H9 (cell line): Measurements from ENCODE around the gene GLRX2. TPM values are rescaled to one million over a fixed set of nuclear protein-coding genes. Genes with fewer than 3 reads are reported as not detected.

ENCODE experiments used
- DNase-seq: peaks from one replicate; pipeline ENCODE4 v3.0.0-alpha.2; 2017
- H2AFZ ChIP-seq: one replicate; pipeline ENCODE4 v1.6.1; 2013; ENCODE audit warnings: mild to moderate bottlenecking, low read length, control low read depth, moderate library complexity
- H2AK5ac ChIP-seq: 2 replicates; pipeline ENCODE4 v1.6.1; 2013; ENCODE audit warnings: low read length, control low read depth, mixed read lengths; ENCODE audit not compliant: insufficient read length
- H2BK120ac ChIP-seq: one replicate; pipeline ENCODE4 v1.6.1; 2013; ENCODE audit warnings: low read depth, mild to moderate bottlenecking, low read length, control low read depth, inconsistent platforms; ENCODE audit not compliant: poor library complexity, severe bottlenecking
- H2BK12ac ChIP-seq: 2 replicates; pipeline ENCODE4 v1.6.1; 2013; ENCODE audit warnings: low read length, control low read depth, mixed read lengths, low read depth; ENCODE audit not compliant: insufficient read length
- H2BK15ac ChIP-seq: 2 replicates; pipeline ENCODE4 v1.6.1; 2013; ENCODE audit warnings: low read depth, low read length, control low read depth
- H2BK20ac ChIP-seq: one replicate; pipeline ENCODE4 v1.6.1; 2013; ENCODE audit warnings: low read depth, mild to moderate bottlenecking, low read length, control low read depth, inconsistent platforms; ENCODE audit not compliant: poor library complexity, severe bottlenecking
- H2BK5ac ChIP-seq: 2 replicates; pipeline ENCODE4 v1.6.1; 2013; ENCODE audit warnings: low read length, control low read depth, mixed read lengths; ENCODE audit not compliant: insufficient read length
- H3K14ac ChIP-seq: 2 replicates; pipeline ENCODE4 v1.6.1; 2013; ENCODE audit warnings: low read length, control low read depth; ENCODE audit not compliant: insufficient read depth
- H3K18ac ChIP-seq: 2 replicates; pipeline ENCODE4 v1.6.1; 2013; ENCODE audit warnings: low read depth, mild to moderate bottlenecking, mixed read lengths, low read length, control low read depth; ENCODE audit not compliant: insufficient read length
- H3K23ac ChIP-seq: 2 replicates; pipeline ENCODE4 v1.6.1; 2013; ENCODE audit warnings: low read length, control low read depth, mixed read lengths, low read depth; ENCODE audit not compliant: insufficient read length
- H3K23me2 ChIP-seq: 2 replicates; pipeline ENCODE4 v1.6.1; 2013; ENCODE audit warnings: low read depth, mild to moderate bottlenecking, mixed read lengths, low read length, control low read depth; ENCODE audit not compliant: insufficient read length, poor library complexity, severe bottlenecking
- H3K27ac ChIP-seq: 2 replicates; pipeline ENCODE4 v1.5.1; 2013; ENCODE audit warnings: low read length, control low read depth, mixed read lengths, low read depth; ENCODE audit not compliant: insufficient read length
- H3K27me3 ChIP-seq: 2 replicates; pipeline ENCODE4 v1.6.1; 2013; ENCODE audit warnings: low read length, control low read depth, inconsistent platforms; ENCODE audit not compliant: insufficient read depth
- H3K4ac ChIP-seq: 2 replicates; pipeline ENCODE4 v1.6.1; 2013; ENCODE audit warnings: low read depth, mild to moderate bottlenecking, control low read depth, inconsistent platforms, low read length, moderate library complexity
- H3K4me1 ChIP-seq: 2 replicates; pipeline ENCODE4 v1.6.1; 2013; ENCODE audit warnings: low read length, control low read depth, inconsistent platforms; ENCODE audit not compliant: insufficient read depth
- H3K4me2 ChIP-seq: 2 replicates; pipeline ENCODE4 v1.6.1; 2013; ENCODE audit warnings: low read length, control low read depth, mixed read lengths; ENCODE audit not compliant: insufficient read length, insufficient read depth
- H3K56ac ChIP-seq: 2 replicates; pipeline ENCODE4 v1.6.1; 2013; ENCODE audit warnings: low read depth, mild to moderate bottlenecking, mixed read lengths, low read length, control low read depth; ENCODE audit not compliant: insufficient read length
- H3K79me1 ChIP-seq: 2 replicates; pipeline ENCODE4 v1.6.1; 2013; ENCODE audit warnings: low read depth, mild to moderate bottlenecking, moderate library complexity, low read length, control low read depth, inconsistent platforms; ENCODE audit not compliant: insufficient read depth, poor library complexity, severe bottlenecking
- H3K79me2 ChIP-seq: 2 replicates; pipeline ENCODE4 v1.6.1; 2013; ENCODE audit warnings: low read length, control low read depth, inconsistent platforms; ENCODE audit not compliant: insufficient read depth
- H3K9ac ChIP-seq: 2 replicates; pipeline ENCODE4 v1.6.1; 2013; ENCODE audit warnings: low read length, control low read depth, mixed read lengths; ENCODE audit not compliant: insufficient read length; ENCODE audit errors: extremely low read depth
- H3K9me3 ChIP-seq: one replicate; pipeline ENCODE4 v1.6.1; 2013; ENCODE audit warnings: low read depth, low read length, inconsistent platforms; ENCODE audit not compliant: control insufficient read depth
- H3T11ph ChIP-seq: one replicate; pipeline ENCODE4 v1.6.1; 2013; ENCODE audit warnings: mild to moderate bottlenecking, low read length, control low read depth, inconsistent platforms
- H4K20me1 ChIP-seq: one replicate; pipeline ENCODE4 v1.6.1; 2013; ENCODE audit not compliant: control insufficient read depth, insufficient read length, insufficient read depth
- H4K5ac ChIP-seq: 2 replicates; pipeline ENCODE4 v1.6.1; 2013; ENCODE audit warnings: low read depth, mild to moderate bottlenecking, mixed read lengths, low read length, control low read depth; ENCODE audit not compliant: insufficient read length
- H4K8ac ChIP-seq: replicated peaks from 2 replicates; pipeline ENCODE4 v1.6.1; 2013; ENCODE audit warnings: low read length, control low read depth, mixed read lengths, low read depth; ENCODE audit not compliant: insufficient read length
- H4K91ac ChIP-seq: 2 replicates; pipeline ENCODE4 v1.6.1; 2013; ENCODE audit warnings: low read depth, mild to moderate bottlenecking, moderate library complexity, mixed read lengths, low read length, control low read depth; ENCODE audit not compliant: insufficient read length
- H3K27ac Mint-ChIP-seq, 3 experiments: 2 replicates in 2 of 3; 3 replicates in 1 of 3; pipeline ENCODE4 v1.8.0; 2020 to 2021; ENCODE audit warnings: mixed read lengths in 3 of 3, mild to moderate bottlenecking in 1 of 3, moderate library complexity in 1 of 3
- H3K27me3 Mint-ChIP-seq: 2 replicates; pipeline ENCODE4 v1.8.0; 2021; ENCODE audit warnings: low read depth, mild to moderate bottlenecking, moderate library complexity, mixed read lengths
- H3K36me3 Mint-ChIP-seq, 3 experiments: 2 replicates in 2 of 3; 3 replicates in 1 of 3; pipeline ENCODE4 v1.8.0; 2020 to 2021; ENCODE audit warnings: low read depth in 3 of 3, mixed read lengths in 3 of 3; ENCODE audit not compliant: insufficient read depth in 1 of 3
- H3K4me1 Mint-ChIP-seq, 2 experiments: 2 replicates each; pipeline ENCODE4 v1.8.0; 2020; ENCODE audit warnings: mixed read lengths in 2 of 2
- H3K4me3 Mint-ChIP-seq, 2 experiments: 2 replicates in 1 of 2; 3 replicates in 1 of 2; pipeline ENCODE4 v1.8.0; 2020 to 2021; ENCODE audit warnings: mild to moderate bottlenecking in 2 of 2, mixed read lengths in 2 of 2, moderate library complexity in 1 of 2
- H3K9me3 Mint-ChIP-seq, 2 experiments: 2 replicates in 1 of 2; 3 replicates in 1 of 2; pipeline ENCODE4 v1.8.0; 2020; ENCODE audit warnings: mild to moderate bottlenecking in 2 of 2, mixed read lengths in 2 of 2, moderate library complexity in 1 of 2
- CTCF ChIP-seq: fragments of 200-600 bp; sonication (generic); conservative IDR thresholded peaks from 3 replicates; pipeline ENCODE4 v1.8.0; 2021; ENCODE audit warnings: antibody characterized with exemption, mild to moderate bottlenecking
- WGBS: extraction: QIAGEN DNeasy Blood & Tissue Kit; methylation state at CpG from one replicate; pipeline ENCODE4 v1.1.7; 2013; ENCODE audit warnings: missing lambda C conversion rate, low lambda C conversion rate, mixed read lengths; ENCODE audit not compliant: insufficient read length; ENCODE audit errors: extremely low coverage; 5-methylcytosine and 5-hydroxymethylcytosine counted together
- total RNA-seq: library from RNA; stranded (reverse); gene quantifications from 2 replicates; pipeline ENCODE4 v1.2.1, GENCODE V29; 2021

The GLRX2 gene
- total RNA-seq, 1 experiment from 2014 or later, result 10.1 TPM

- Histone ChIP-seq H2BK15ac (no peak within 1 kb of the TSS), H3K23ac (no peak within 1 kb of the TSS), H3K14ac (peak within 1 kb of the TSS; percentile 94), H3K23me2 (peaks cover 12% of the 10 kb centered on the region), H3K27me3 (no peaks in the 10 kb centered on the region), H3K9ac (peak within 1 kb of the TSS; percentile 94), H3K4me1 (no peaks in the 10 kb centered on the region; the same call in 1 of the 2 replicates), H3K4ac (no peak within 1 kb of the TSS; the same call in 1 of the 2 replicates), H2AFZ (no peak within 1 kb of the TSS), H3K18ac (peak within 1 kb of the TSS; percentile 93), H4K8ac (peak within 1 kb of the TSS; percentile 81), H3K4me2 (peak within 1 kb of the TSS; percentile 95), H3T11ph (no peak within 1 kb of the TSS), H2BK5ac (peak within 1 kb of the TSS; percentile 42), H3K9me3 (no peaks in the 10 kb centered on the region), H2BK20ac (no peak within 1 kb of the TSS), H4K91ac (peak within 1 kb of the TSS; percentile 20), H2AK5ac (no peak within 1 kb of the TSS), H3K27ac (peak within 1 kb of the TSS; percentile 88), H2BK12ac (peak within 1 kb of the TSS; percentile 97), H3K79me1 (no peaks in the 10 kb centered on the region), H3K56ac (peak within 1 kb of the TSS; percentile 10), H3K79me2 (peaks cover 31% of the 10 kb centered on the region; the same call in 1 of the 2 replicates), H4K20me1 (no peaks in the 10 kb centered on the region), H4K5ac (peak within 1 kb of the TSS; percentile 94), H2BK120ac (no peak within 1 kb of the TSS)
- Mint-ChIP-seq H3K4me1 (peaks cover 20 to 26% of the 10 kb centered on the region in 2 experiments), H3K4me3 (peak within 1 kb of the TSS; percentile 85 to 99), H3K27ac (peak within 1 kb of the TSS; percentile 95 to 99 (median 98)), H3K27me3 (no peaks in the 10 kb centered on the region), H3K9me3 (peaks cover 2 to 3% of the 10 kb centered on the region in 2 experiments; a peak in 1 of 5 replicates), H3K36me3 (peaks cover 0 to 12% (median 6%) of the 10 kb centered on the region in 3 experiments; a peak in 5 of 7 replicates)
- DNase-seq, result peak; percentile 98
- no CpG with 5 or more reads among the region's 74 CpGs for WGBS
- no peak for TF ChIP-seq CTCF
Measured at GRCh38 chr1:193059282-193060114, 45.7 kb downstream of the GLRX2 start, which contains the start of the genes RO60 and UCHL5. Gene RO60, plus strand, starts transcription at chr1:193059612. Its CDS starts 9,443 bp downstream, at chr1:193069055. Gene UCHL5, minus strand, starts transcription at chr1:193059360. Its CDS starts 100 bp downstream, at chr1:193059260.
